Astrocyte (in vitro differentiated cells and primary cell): ENCODE results near the gene NBEA.

Experiments
- EZH2 ChIP-seq: IDR thresholded peaks from 2 replicates; pipeline ENCODE4 v1.6.1; 2012; ENCODE audit warnings: mild to moderate bottlenecking, low read length, inconsistent platforms; ENCODE audit not compliant: insufficient read depth
- TF ChIP-seq, protein P1 (sequence below): IDR thresholded peaks from 2 replicates; pipeline ENCODE4 v1.5.1; 2011; ENCODE audit warnings: low read depth, mild to moderate bottlenecking, inconsistent platforms, low read length, moderate library complexity; ENCODE audit not compliant: insufficient read depth

DNA sequence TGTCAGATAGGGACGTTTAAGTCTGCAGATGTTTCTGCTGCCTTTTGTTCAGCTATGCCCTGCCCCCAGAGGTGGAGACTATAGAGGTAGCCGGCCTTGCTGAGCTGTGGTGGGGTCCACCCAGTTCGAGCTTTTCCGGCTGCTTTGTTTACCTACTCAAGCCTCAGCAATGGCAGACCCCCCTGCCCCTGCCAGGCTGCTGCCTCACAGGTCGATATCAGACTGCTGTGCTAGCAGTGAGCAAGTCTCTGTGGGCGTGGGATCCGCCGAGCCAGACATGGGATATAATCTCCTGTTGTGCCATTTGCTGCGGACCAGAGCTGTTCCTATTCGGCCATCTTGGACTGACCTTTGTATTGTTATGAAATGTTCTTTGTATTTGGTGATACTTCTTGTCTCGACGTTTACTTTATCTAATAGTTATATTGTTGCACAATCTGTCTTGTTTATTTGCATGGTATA is 46.3 kb downstream of the NBEA start:
- TF ChIP-seq, protein P1, sequence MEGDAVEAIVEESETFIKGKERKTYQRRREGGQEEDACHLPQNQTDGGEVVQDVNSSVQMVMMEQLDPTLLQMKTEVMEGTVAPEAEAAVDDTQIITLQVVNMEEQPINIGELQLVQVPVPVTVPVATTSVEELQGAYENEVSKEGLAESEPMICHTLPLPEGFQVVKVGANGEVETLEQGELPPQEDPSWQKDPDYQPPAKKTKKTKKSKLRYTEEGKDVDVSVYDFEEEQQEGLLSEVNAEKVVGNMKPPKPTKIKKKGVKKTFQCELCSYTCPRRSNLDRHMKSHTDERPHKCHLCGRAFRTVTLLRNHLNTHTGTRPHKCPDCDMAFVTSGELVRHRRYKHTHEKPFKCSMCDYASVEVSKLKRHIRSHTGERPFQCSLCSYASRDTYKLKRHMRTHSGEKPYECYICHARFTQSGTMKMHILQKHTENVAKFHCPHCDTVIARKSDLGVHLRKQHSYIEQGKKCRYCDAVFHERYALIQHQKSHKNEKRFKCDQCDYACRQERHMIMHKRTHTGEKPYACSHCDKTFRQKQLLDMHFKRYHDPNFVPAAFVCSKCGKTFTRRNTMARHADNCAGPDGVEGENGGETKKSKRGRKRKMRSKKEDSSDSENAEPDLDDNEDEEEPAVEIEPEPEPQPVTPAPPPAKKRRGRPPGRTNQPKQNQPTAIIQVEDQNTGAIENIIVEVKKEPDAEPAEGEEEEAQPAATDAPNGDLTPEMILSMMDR: no peak
- TF ChIP-seq EZH2: no peak
